Measurements from ENCODE around the gene YWHAE. TPM values are rescaled to one million over a fixed set of nuclear protein-coding genes. Genes with fewer than 3 reads are reported as not detected.

Gene YWHAE
- total and polyA plus RNA-seq, 10 of the 15 experiments (the other 5 are each of a cell fraction or from before 2014, with no cell fraction given) = 189 to 651 (median 469) TPM

GRCh38 chr17:1347589-1348323 is 52.3 kb downstream of the YWHAE start:
- ATAC-seq = no peak
- no peaks in the 10 kb centered on the region for H3K9me3 ChIP-seq (replicated peaks; ENCODE audit: control insufficient read depth, insufficient read depth, low read length)
- FAIRE-seq = no peak
- no TSS peak for BruUV-seq (replicated peaks)
- DNase-seq (ENCODE audit: low read depth, low spot score) = no peak
- WGBS (ENCODE audit: insufficient coverage, insufficient replicate concordance, low lambda C conversion rate, missing lambda C conversion rate) = 89% methylated on average over 11 of the region's 11 CpGs
- ChIA-PET SMC1A (ENCODE audit: uncharacterized antibody, unreplicated experiment) (no interaction called here), POLR2A (interaction anchor here (0.7 kb wide), 1 partner anchor 30 kb away, joined by 4 read pairs; no protein-coding TSS in a partner anchor), CTCF (interaction anchor here (2.5 kb wide), 1 partner anchor 18 kb away, joined by 12 read pairs; no protein-coding TSS in a partner anchor), RAD21 (ENCODE audit: unreplicated experiment) (no interaction called here)
- peaks cover 8 to 36% of the 10 kb centered on the region in 2 experiments for H3K36me3 ChIP-seq (ENCODE audit: control insufficient read depth in 2 of 2, insufficient read depth in 2 of 2, low read length in 1 of 2)
- H3K4me1 ChIP-seq (ENCODE audit: control insufficient read depth, insufficient read depth, low read length) = peaks cover 1% of the 10 kb centered on the region; the same call in 1 of the 2 replicates
- intact Hi-C loops (cut with micrococcal nuclease; ENCODE audit: unreplicated experiment) (no loop called here), in situ Hi-C loops (cut with MboI) (no loop called here)
- no peak overlapping the region for H3K27ac ChIP-seq (ENCODE audit: control insufficient read depth, insufficient read depth)
- TF ChIP-seq SRF (IDR thresholded peaks at IDR 0.05; ENCODE audit: low read depth in 2 of 2, low read length in 2 of 2) (no peak), CHD2 (IDR thresholded peaks at IDR 0.05; ENCODE audit: borderline replicate concordance, low read depth, low read length) (no peak), RAD51 (IDR thresholded peaks at IDR 0.05) (no peak), TCF3 (IDR thresholded peaks at IDR 0.05; ENCODE audit: borderline replicate concordance, insufficient read depth, low read depth, low read length) (no peak), CUX1 (IDR thresholded peaks at IDR 0.05; ENCODE audit: insufficient replicate concordance, low read depth, low read length) (no peak), CHD4 (IDR thresholded peaks at IDR 0.05) (no peak), IRF4 (IDR thresholded peaks at IDR 0.05; ENCODE audit: low read depth, low read length) (no peak), IRF5 (IDR thresholded peaks at IDR 0.05; ENCODE audit: borderline replicate concordance) (no peak)
- no peak overlapping the region for H3K9ac ChIP-seq (ENCODE audit: control insufficient read depth, insufficient read depth, low read length)
- H2AFZ ChIP-seq (ENCODE audit: control insufficient read depth, low read depth, low read length) = no peak overlapping the region
- no peaks in the 10 kb centered on the region for H3K27me3 ChIP-seq (replicated peaks in 1 of 2; ENCODE audit: control insufficient read depth in 2 of 2, insufficient read depth in 2 of 2, low read length in 1 of 2)
- H3K4me2 ChIP-seq (ENCODE audit: control insufficient read depth, insufficient read depth) = no peak overlapping the region
- H3K4me3 ChIP-seq = no peak overlapping the region
- peaks cover 31% of the 10 kb centered on the region for H3K79me2 ChIP-seq (ENCODE audit: control insufficient read depth, insufficient read depth, low read length)
- H4K20me1 ChIP-seq (ENCODE audit: control insufficient read depth, insufficient read depth) = peaks cover 10% of the 10 kb centered on the region; the same call in 1 of the 2 replicates

All from GM12878 (cell line).